COLO668 (cell line): ENCODE measurements around the gene EMC6.

Experiments used
- DNase-seq: peaks from one replicate; lab custom pipeline; 2025; ENCODE audit not compliant: unreplicated experiment; lab: John Stamatoyannopoulos, UW

The EMC6 gene

GRCh38 chr17:3668279-3669084 is at the start of gene EMC6, which contains the start of gene TAX1BP3:
EMC6 (plus strand) TSS chr17:3668812; CDS start chr17:3669147, 335 bp downstream.
TAX1BP3 (minus strand) TSS chr17:3668578; CDS start chr17:3668526, 52 bp downstream.
- DNase-seq = peak; percentile 97

GRCh38 chr17:3621146-3621720 is 47.4 kb upstream of the EMC6 start:
- DNase-seq = no peak

- no peak for DNase-seq
Measured at GRCh38 chr17:3622977-3623594, 45.5 kb upstream of the EMC6 start.

- no peak for DNase-seq
Measured at GRCh38 chr17:3626831-3627768, 41.5 kb upstream of the EMC6 start.

- DNase-seq = no peak
Measured at GRCh38 chr17:3627769-3628167, 40.8 kb upstream of the EMC6 start.

GRCh38 chr17:3630781-3631180 is 37.8 kb upstream of the EMC6 start:
- no peak for DNase-seq

GRCh38 chr17:3632287-3632686 is 36.3 kb upstream of the EMC6 start:
- DNase-seq = no peak

GRCh38 chr17:3635474-3636153 is 33.0 kb upstream of the EMC6 start:
- DNase-seq = peak; percentile 19

GRCh38 chr17:3636154-3636907 is 32.3 kb upstream of the EMC6 start, which contains the start of the genes CTNS and SHPK:
CTNS (plus strand) TSS chr17:3636760; CDS start chr17:3640207, 3,447 bp downstream.
SHPK (minus strand) TSS chr17:3636250; CDS start chr17:3636219, 31 bp downstream.
- peak; percentile 93 for DNase-seq

GRCh38 chr17:3636908-3637373 is 31.7 kb upstream of the EMC6 start:
- DNase-seq = no peak

GRCh38 chr17:3639981-3640596 is 28.5 kb upstream of the EMC6 start:
- DNase-seq = peak; percentile 2

GRCh38 chr17:3641014-3641413 is 27.6 kb upstream of the EMC6 start:
- no peak for DNase-seq

GRCh38 chr17:3641717-3642486 is 26.7 kb upstream of the EMC6 start:
- no peak for DNase-seq

- no peak for DNase-seq
Measured at GRCh38 chr17:3643889-3644349, 24.7 kb upstream of the EMC6 start.

GRCh38 chr17:3645310-3645709 is 23.3 kb upstream of the EMC6 start:
- DNase-seq = no peak

GRCh38 chr17:3647251-3647650 is 21.4 kb upstream of the EMC6 start:
- DNase-seq = no peak

GRCh38 chr17:3647769-3648555 is 20.6 kb upstream of the EMC6 start:
- peak; percentile 37 for DNase-seq
